Kidney (tissue), 14 donors: ENCODE results near the gene BACH2. TPM values are rescaled to one million over a fixed set of nuclear protein-coding genes. Genes with fewer than 3 reads are reported as not detected.

Experiments used
- DNase-seq, 5 donors: peaks; one replicate each; pipeline ENCODE4 v3.0.0-alpha.2; 2013 to 2020
- FAIRE-seq: peaks from 2 replicates; lab custom pipeline; 2012; peaks lifted over from hg19 to GRCh38; lab: Jason Lieb, UNC
- H3K27ac ChIP-seq, 2 donors: one replicate each; pipeline ENCODE4 v1.7.0; 2013; ENCODE audit warnings: low read depth in 2 of 2, low read length in 2 of 2, inconsistent platforms in 1 of 2
- H3K27me3 ChIP-seq: one replicate; pipeline ENCODE4 v1.7.1; 2013; ENCODE audit warnings: low read length, inconsistent platforms; ENCODE audit not compliant: control insufficient read depth, insufficient read depth
- H3K36me3 ChIP-seq, 3 donors: one replicate each; pipeline versions ENCODE4 v1.7.0 to v1.7.1; 2013; ENCODE audit warnings: low read length in 3 of 3, control low read depth in 1 of 3, inconsistent platforms in 1 of 3; ENCODE audit not compliant: insufficient read depth in 3 of 3, control insufficient read depth in 2 of 3
- H3K4me1 ChIP-seq, 3 donors: one replicate each; pipeline versions ENCODE4 v1.7.0 to v1.7.1; 2013; ENCODE audit warnings: low read length in 3 of 3, inconsistent platforms in 1 of 3, low read depth in 1 of 3; ENCODE audit not compliant: control insufficient read depth in 2 of 3, insufficient read depth in 2 of 3
- H3K4me3 ChIP-seq, 3 donors: one replicate each; pipeline versions ENCODE4 v1.7.0 to v1.8.1; 2013; ENCODE audit warnings: low read length in 3 of 3, control low read depth in 1 of 3, inconsistent platforms in 1 of 3
- H3K9ac ChIP-seq, 3 donors: one replicate each; pipeline versions ENCODE4 v1.7.0 to v1.7.1; 2013; ENCODE audit warnings: low read length in 3 of 3, control low read depth in 1 of 3, inconsistent platforms in 1 of 3
- H3K9me3 ChIP-seq, 3 donors: one replicate each; pipeline versions ENCODE4 v1.7.0 to v1.7.1; 2013; ENCODE audit warnings: low read length in 3 of 3, control low read depth in 1 of 3, inconsistent platforms in 1 of 3; ENCODE audit not compliant: control insufficient read depth in 2 of 3, insufficient read depth in 1 of 3
- intact Hi-C: fragments of 100-400 bp; cut with DNase I; formaldehyde crosslinking; loops from one replicate; pipeline ENCODE4 v1.11.1; 2022
- polyA plus RNA-seq: library from polyadenylated mRNA; stranded (reverse); fragments of 350-450 nt; fragmentation: Illumina TruSeq; extraction: RNeasy Lipid Tissue Mini Kit (QIAGEN cat#74804); gene quantifications from one replicate; pipeline ENCODE4 v1.2.3, GENCODE V29; 2014; ENCODE audit warnings: low read depth, low replicate concordance; ENCODE audit not compliant: insufficient read depth
- total RNA-seq: library from RNA; stranded (reverse); fragmentation: NEBNext Ultra II Directional; extraction: Animal tissue kit (Norgen Biotek cat#: 25700); gene quantifications from one replicate; pipeline ENCODE4 v1.2.1, GENCODE V29; 2021
- TF ChIP-seq, protein P1 (sequence below): IDR thresholded peaks from 3 replicates; pipeline ENCODE4 v1.5.1; 2012; ENCODE audit warnings: mild to moderate bottlenecking, moderate library complexity, borderline replicate concordance; ENCODE audit not compliant: insufficient read depth; ENCODE audit errors: extremely low read depth
- donor health status: control.
- donor health status: control.
- donor health status: control.
- donor health status: control.
- donor health status: control.
- donor health status: DM: yes; HTN: yes; CAD: no.
- donor health status: Normal renal cell carcinoma (clear cell type).

Gene BACH2
- total and polyA plus RNA-seq, 2 donors from 2014 or later, result 0.32 to 6.9 TPM

DNA sequence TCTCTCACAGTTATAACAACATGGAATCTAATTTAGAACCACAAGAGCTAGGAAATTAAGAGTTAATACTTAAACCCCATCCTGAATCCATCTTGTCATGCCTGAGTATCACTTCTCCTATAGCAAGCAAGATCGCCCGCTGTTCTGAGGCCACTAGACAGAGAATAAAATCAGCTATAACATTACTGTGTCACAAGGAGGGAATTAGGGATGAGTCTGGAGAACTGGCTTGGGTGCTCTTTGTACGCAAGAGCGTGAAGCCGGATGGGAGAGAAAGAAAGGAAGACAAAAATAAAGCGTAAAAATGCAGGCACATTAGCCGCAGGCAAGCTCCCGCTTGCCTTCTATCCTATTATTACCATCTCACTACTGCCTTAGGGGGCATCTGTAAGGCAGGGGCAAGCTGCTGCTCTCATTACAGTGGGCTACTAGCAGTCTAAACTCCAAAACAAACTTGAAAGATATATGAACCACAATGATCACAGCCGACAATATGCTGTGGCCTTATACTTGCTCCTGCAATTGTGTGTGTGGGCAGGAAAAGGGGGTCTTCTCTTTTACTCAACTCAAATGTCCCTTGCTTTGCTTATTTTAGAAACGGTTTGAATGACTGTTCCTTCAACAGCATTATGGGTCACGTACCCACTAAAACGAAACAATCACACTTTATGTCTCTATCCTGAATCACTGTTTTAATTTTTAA is 320.5 kb downstream of the BACH2 start:
- H3K27ac ChIP-seq, result no peak overlapping the region
- intact Hi-C loops, result loop anchor here (10.0 kb wide), 1 partner anchor 419 kb away; no protein-coding TSS in a partner anchor
- no peak overlapping the region for H3K9ac ChIP-seq
- no peaks in the 10 kb centered on the region for H3K36me3 ChIP-seq
- no peaks in the 10 kb centered on the region for H3K27me3 ChIP-seq
- peak in 1 of 5 donors; percentile 30 for DNase-seq
- TF ChIP-seq, protein P1, sequence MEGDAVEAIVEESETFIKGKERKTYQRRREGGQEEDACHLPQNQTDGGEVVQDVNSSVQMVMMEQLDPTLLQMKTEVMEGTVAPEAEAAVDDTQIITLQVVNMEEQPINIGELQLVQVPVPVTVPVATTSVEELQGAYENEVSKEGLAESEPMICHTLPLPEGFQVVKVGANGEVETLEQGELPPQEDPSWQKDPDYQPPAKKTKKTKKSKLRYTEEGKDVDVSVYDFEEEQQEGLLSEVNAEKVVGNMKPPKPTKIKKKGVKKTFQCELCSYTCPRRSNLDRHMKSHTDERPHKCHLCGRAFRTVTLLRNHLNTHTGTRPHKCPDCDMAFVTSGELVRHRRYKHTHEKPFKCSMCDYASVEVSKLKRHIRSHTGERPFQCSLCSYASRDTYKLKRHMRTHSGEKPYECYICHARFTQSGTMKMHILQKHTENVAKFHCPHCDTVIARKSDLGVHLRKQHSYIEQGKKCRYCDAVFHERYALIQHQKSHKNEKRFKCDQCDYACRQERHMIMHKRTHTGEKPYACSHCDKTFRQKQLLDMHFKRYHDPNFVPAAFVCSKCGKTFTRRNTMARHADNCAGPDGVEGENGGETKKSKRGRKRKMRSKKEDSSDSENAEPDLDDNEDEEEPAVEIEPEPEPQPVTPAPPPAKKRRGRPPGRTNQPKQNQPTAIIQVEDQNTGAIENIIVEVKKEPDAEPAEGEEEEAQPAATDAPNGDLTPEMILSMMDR, result no peak
- no peaks in the 10 kb centered on the region for H3K4me1 ChIP-seq
- no peak for FAIRE-seq
- no peaks in the 10 kb centered on the region for H3K9me3 ChIP-seq
- no peak overlapping the region for H3K4me3 ChIP-seq

DNA sequence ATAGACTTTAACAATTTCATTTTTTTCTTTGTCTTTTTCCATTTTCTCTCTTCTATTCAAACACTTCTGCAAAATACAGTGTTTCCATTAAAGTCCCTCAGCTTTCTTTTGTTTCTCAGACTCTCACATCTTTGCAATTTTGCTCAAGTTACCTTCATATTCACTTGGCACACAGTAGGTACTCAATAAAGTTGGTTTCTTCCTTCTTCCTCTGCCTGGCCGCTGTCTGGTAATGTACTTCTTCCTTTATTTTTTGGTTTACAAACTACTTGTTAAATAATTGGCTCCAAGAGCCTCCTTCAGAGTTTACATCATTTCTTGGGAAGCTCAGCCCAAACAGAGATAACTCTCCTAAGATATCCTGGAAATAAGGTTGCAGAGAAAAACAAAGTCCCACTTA is 321.3 kb downstream of the BACH2 start:
- intact Hi-C loops, result loop anchor here (10.0 kb wide), 1 partner anchor 419 kb away; no protein-coding TSS in a partner anchor
- Histone ChIP-seq H3K4me3 (no peak overlapping the region), H3K9ac (no peak overlapping the region), H3K27ac (no peak overlapping the region), H3K9me3 (no peaks in the 10 kb centered on the region), H3K27me3 (no peaks in the 10 kb centered on the region), H3K36me3 (no peaks in the 10 kb centered on the region), H3K4me1 (peaks cover 0 to 3% (median 0%) of the 10 kb centered on the region in 3 donors)
- TF ChIP-seq, protein P1, result no peak
- DNase-seq (no peak), FAIRE-seq (no peak)

DNA sequence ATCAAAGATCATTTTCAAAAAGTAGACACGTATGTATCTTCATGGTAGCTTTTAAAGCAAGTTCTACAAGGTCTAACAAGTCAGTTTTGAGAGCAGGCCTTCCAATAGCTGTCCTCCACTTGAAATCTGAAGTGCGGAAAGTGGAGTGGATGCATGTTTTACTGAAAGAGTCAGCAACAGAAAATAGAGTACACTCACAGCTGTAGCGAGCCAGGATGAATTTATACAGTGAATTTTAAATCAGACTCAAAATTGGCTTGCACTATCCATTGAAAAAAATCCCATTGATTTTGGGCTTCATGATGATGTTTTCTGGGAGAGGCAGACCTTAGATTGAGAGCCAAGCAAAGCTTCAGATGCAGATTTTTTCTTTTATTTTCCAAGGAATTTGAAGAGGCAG is 321.8 kb downstream of the BACH2 start:
- Histone ChIP-seq H3K36me3 (no peaks in the 10 kb centered on the region), H3K27ac (no peak overlapping the region), H3K9ac (no peak overlapping the region), H3K9me3 (no peaks in the 10 kb centered on the region), H3K4me1 (peaks cover 0 to 3% (median 0%) of the 10 kb centered on the region in 3 donors), H3K4me3 (no peak overlapping the region), H3K27me3 (no peaks in the 10 kb centered on the region)
- no peak for FAIRE-seq
- TF ChIP-seq, protein P1, result no peak
- DNase-seq, result no peak
- intact Hi-C loops, result loop anchor here (10.0 kb wide), 1 partner anchor 420 kb away; no protein-coding TSS in a partner anchor
